PC-9 (cell line): ENCODE data around the gene THAP11. TPM values are rescaled to one million over a fixed set of nuclear protein-coding genes. Genes with fewer than 3 reads are reported as not detected.
A peak's percentile ranks its signal among the peaks of the same experiment; 100 is the strongest.

Experiments used
- BruUV-seq: library from RNA; stranded (reverse); fragments of 400-500 nt; replicated peaks from 2 replicates; lab custom pipeline; 2021; lab: Mats Ljungman, UMichigan
- CTCF ChIA-PET: fragments of 300-600 bp; sonication (Branson Sonifier 250); formaldehyde crosslinking; loops from one replicate; lab custom pipeline; 2022; ENCODE audit warnings: antibody characterized with exemption; lab: Charles Lee
- POLR2A ChIA-PET: fragments of 300-600 bp; sonication (Branson Sonifier 250); formaldehyde crosslinking; loops from one replicate; lab custom pipeline; 2022; ENCODE audit warnings: antibody characterized with exemption; ENCODE audit not compliant: unreplicated experiment; lab: Charles Lee
- DNase-seq, 2 experiments: peaks; one replicate each; pipeline versions ENCODE4 v3.0.0 to v3.0.0-alpha.2; 2015 to 2022; ENCODE audit warnings: mixed read lengths in 1 of 2
- H2AFZ ChIP-seq: fragments of 200-600 bp; sonication (generic); 2 replicates; pipeline ENCODE4 v1.8.1; 2017; ENCODE audit warnings: antibody characterized with exemption
- H3F3A ChIP-seq: fragments of 200-600 bp; sonication (generic); 2 replicates; pipeline ENCODE4 v1.8.1; 2017; ENCODE audit warnings: antibody characterized with exemption, mild to moderate bottlenecking, low read depth; ENCODE audit not compliant: insufficient read depth
- H3K27ac ChIP-seq: fragments of 200-600 bp; sonication (generic); 2 replicates; pipeline ENCODE4 v1.6.1; 2016; ENCODE audit warnings: mixed run types
- H3K27me3 ChIP-seq: fragments of 200-600 bp; sonication (generic); 2 replicates; pipeline ENCODE4 v1.6.1; 2016; ENCODE audit warnings: low read depth, mixed run types; ENCODE audit not compliant: insufficient read depth
- H3K36me3 ChIP-seq: fragments of 200-600 bp; sonication (generic); 2 replicates; pipeline ENCODE4 v1.6.1; 2016; ENCODE audit warnings: low read depth, mixed run types
- H3K4me1 ChIP-seq: fragments of 200-600 bp; sonication (generic); replicated peaks from 2 replicates; pipeline ENCODE4 v1.6.1; 2016; ENCODE audit warnings: mixed run types; ENCODE audit not compliant: insufficient read depth
- H3K4me2 ChIP-seq: fragments of 200-600 bp; sonication (generic); 2 replicates; pipeline ENCODE4 v1.6.1; 2017; ENCODE audit warnings: mixed run types
- H3K4me3 ChIP-seq: fragments of 200-600 bp; sonication (generic); 2 replicates; pipeline ENCODE4 v1.6.1; 2016; ENCODE audit warnings: mixed run types
- H3K79me2 ChIP-seq: fragments of 200-600 bp; sonication (generic); 2 replicates; pipeline ENCODE4 v1.6.1; 2017; ENCODE audit warnings: low read depth, mixed run types
- H3K9me2 ChIP-seq: fragments of 200-600 bp; sonication (generic); 2 replicates; pipeline ENCODE4 v1.8.1; 2017; ENCODE audit warnings: mild to moderate bottlenecking; ENCODE audit not compliant: insufficient read depth
- H3K9me3 ChIP-seq: fragments of 200-600 bp; sonication (generic); 2 replicates; pipeline ENCODE4 v1.8.1; 2016; ENCODE audit warnings: low read depth; ENCODE audit not compliant: insufficient read depth
- H4K20me1 ChIP-seq: fragments of 200-600 bp; sonication (generic); 2 replicates; pipeline ENCODE4 v1.8.1; 2017; ENCODE audit not compliant: insufficient read depth
- CTCF ChIP-seq: fragments of 200-600 bp; sonication (generic); conservative IDR thresholded peaks from 2 replicates; pipeline ENCODE4 v1.6.1; 2017; ENCODE audit warnings: mixed run types, antibody characterized with exemption, mild to moderate bottlenecking, moderate library complexity
- EZH2 ChIP-seq: fragments of 200-600 bp; sonication (generic); IDR thresholded peaks from 2 replicates; pipeline ENCODE4 v1.8.0; 2017; ENCODE audit warnings: antibody characterized with exemption, low read depth
- intact Hi-C: fragments of 100-400 bp; cut with micrococcal nuclease; formaldehyde crosslinking; loops from one replicate; pipeline ENCODE4 v1.10.0; 2022; ENCODE audit not compliant: unreplicated experiment
- total RNA-seq: library from RNA; stranded (reverse); gene quantifications from 2 replicates; pipeline ENCODE4 v1.2.3, GENCODE V29; 2021

Gene THAP11
- total RNA-seq, 1 experiment from 2014 or later, result 18.9 TPM

DNA sequence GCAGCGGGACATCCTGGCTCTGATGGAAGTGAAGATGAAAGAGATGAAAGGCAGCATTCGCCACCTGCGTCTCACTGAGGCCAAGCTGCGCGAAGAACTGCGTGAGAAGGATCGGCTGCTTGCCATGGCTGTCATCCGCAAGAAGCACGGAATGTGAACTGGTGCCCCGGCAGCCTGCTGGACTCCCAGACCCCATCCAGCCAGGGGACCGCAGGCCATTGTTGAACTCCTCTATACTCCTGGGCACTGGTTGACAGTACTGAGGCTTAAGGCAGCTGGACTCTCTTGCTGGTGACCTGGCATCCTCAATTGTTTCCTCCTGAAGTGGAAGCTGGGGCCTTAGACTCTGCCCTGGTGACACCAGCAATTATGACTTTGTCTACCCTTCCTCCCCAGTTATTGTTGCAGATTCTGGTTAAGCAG, 1.2 kb downstream of the THAP11 start:
- ChIA-PET CTCF (no interaction called here), POLR2A (no interaction called here)
- TF ChIP-seq EZH2 (no peak), CTCF (no peak)
- H4K20me1 ChIP-seq, result peaks cover 8% of the 10 kb centered on the region
- intact Hi-C loops, result no loop called here
- no peaks in the 10 kb centered on the region for H3K9me3 ChIP-seq
- BruUV-seq, result no TSS peak
- H3F3A ChIP-seq, result peaks cover 21% of the 10 kb centered on the region; the same call in 1 of the 2 replicates
- no peak for DNase-seq
- H3K79me2 ChIP-seq, result peaks cover 48% of the 10 kb centered on the region
- H3K4me1 ChIP-seq, result peaks cover 45% of the 10 kb centered on the region
- H3K4me2 ChIP-seq, result peak overlapping the region; percentile 74
- no peak overlapping the region for H3K27ac ChIP-seq
- H3K36me3 ChIP-seq, result no peaks in the 10 kb centered on the region
- no peaks in the 10 kb centered on the region for H3K27me3 ChIP-seq
- H3K4me3 ChIP-seq, result no peak overlapping the region; the same call in 1 of the 2 replicates
- no peaks in the 10 kb centered on the region for H3K9me2 ChIP-seq
- no peak overlapping the region for H2AFZ ChIP-seq

- Histone ChIP-seq H3K4me3 (no peak overlapping the region), H3K4me1 (peaks cover 47% of the 10 kb centered on the region)
These were observed 2.4 kb downstream of the THAP11 start for GRCh38 chr16:67844497-67844896.

More at GRCh38 chr16:67844497-67844896, 2.4 kb downstream of the THAP11 start:
- Histone ChIP-seq H3K27ac (no peak overlapping the region), H3K9me3 (no peaks in the 10 kb centered on the region), H3K9me2 (no peaks in the 10 kb centered on the region), H3K27me3 (no peaks in the 10 kb centered on the region), H3K36me3 (no peaks in the 10 kb centered on the region), H4K20me1 (peaks cover 19% of the 10 kb centered on the region), H3K79me2 (peaks cover 60% of the 10 kb centered on the region), H3F3A (peaks cover 23% of the 10 kb centered on the region; the same call in 1 of the 2 replicates), H3K4me2 (peak overlapping the region; percentile 93), H2AFZ (no peak overlapping the region)
- no peak for TF ChIP-seq EZH2
- no peak for TF ChIP-seq CTCF
- intact Hi-C loops, result no loop called here
- BruUV-seq, result no TSS peak
- CTCF ChIA-PET, result interaction anchor here (0.6 to 0.7 kb wide), 3 partner anchors 20 to 243 kb away, joined by 3 to 5 read pairs (median 3); no protein-coding TSS in a partner anchor
- DNase-seq, result no peak
- POLR2A ChIA-PET, result interaction anchor here (0.6 to 0.7 kb wide), 3 partner anchors 13 to 16 kb away, joined by 4 to 8 read pairs (median 5); no protein-coding TSS in a partner anchor
